GM18526 (cell line): ENCODE data around the gene DPP6.

ENCODE experiments used
- POLR2A ChIP-seq: IDR thresholded peaks from 3 replicates; pipeline ENCODE4 v1.6.1; 2011; ENCODE audit not compliant: insufficient read length; ENCODE audit errors: extremely low read depth

The DPP6 gene

GRCh38 chr7:154679379-154680053 lies 627.3 kb downstream of the DPP6 start:
- TF ChIP-seq POLR2A, result no peak

GRCh38 chr7:154680894-154681659 lies 628.9 kb downstream of the DPP6 start:
- TF ChIP-seq POLR2A, result no peak

DNA sequence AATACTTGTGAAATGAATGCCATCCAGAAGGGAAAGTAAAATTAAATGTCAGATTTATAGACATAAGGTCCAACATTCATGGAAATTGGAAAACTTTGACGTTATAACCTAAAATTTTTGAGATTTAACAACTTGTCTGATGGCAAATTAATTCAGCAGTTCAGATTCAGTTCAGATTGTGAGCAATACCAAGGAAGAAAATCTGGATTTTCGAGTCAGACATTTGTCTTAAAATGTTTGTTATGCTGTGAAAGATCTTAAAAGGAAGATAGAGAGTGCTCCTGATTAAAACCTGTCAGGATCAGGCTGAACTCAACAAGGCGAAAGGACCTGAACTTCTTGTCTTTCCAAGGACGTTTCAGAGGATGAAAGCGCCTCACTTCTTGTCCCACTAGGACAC lies 629.8 kb downstream of the DPP6 start:
- TF ChIP-seq POLR2A, result no peak

GRCh38 chr7:154684666-154685563 lies 632.7 kb downstream of the DPP6 start:
- TF ChIP-seq POLR2A, result no peak

- no peak for TF ChIP-seq POLR2A
Measured at GRCh38 chr7:154685564-154685901, 633.3 kb downstream of the DPP6 start.

DNA sequence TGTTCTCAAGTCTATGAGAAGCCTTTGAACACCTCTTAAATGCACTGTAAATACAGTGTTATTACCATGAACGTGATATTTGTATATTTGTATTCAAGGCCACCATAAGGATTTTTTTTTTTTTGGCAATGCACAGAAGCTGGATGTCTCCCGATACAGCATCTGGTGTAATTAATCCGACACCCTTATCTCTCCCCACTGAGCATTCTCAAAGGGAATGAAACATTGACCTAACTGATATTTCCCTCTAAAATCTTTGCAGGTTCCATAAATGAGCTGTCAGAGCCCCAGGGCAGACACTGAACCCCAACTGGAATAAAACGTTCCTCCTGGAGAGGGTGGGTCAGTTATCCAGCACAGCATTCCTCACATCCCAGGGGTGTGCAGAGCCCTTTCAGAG lies 634.1 kb downstream of the DPP6 start:
- no peak for TF ChIP-seq POLR2A

DNA sequence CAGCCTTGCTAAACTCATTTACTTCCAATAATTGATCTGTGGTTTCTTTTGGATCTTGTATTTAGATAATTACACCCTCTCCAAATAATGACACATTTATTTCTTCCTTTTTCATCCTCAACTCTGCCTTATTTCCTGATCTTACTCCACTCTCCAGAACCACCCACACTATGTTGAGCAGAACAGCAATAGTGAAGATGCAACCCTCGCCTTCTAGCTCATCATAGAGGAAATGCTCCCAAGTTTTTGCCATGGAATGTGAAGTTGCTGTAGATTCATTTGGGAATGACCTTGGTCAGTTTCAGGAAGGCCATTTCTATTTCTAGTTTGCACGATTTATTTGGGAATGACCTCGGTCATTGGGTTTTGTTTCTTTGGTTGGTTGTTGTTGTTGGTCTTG lies 636.8 kb downstream of the DPP6 start:
- no peak for TF ChIP-seq POLR2A

DNA sequence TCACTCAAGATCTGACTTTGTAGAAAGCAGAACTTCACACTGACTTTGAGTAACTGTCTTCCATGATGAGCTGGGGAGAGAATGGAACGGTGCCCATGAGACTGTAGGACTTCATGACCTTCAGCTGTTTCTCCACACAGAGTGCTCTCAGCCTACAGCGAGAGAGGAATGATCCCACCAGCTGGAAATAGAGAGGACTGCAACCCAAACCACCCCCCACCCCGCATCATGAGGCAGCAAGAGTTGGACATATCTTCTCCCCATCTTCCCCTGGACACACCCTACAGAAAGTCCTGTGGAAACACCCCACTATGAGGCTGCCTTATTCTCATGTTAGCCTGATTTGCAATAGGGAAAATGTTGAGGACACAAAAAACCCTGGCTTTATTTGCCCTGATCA lies 638.2 kb downstream of the DPP6 start:
- TF ChIP-seq POLR2A, result no peak

- TF ChIP-seq POLR2A, result no peak
Measured at GRCh38 chr7:154693661-154694060, 641.5 kb downstream of the DPP6 start.

GRCh38 chr7:154695836-154696235 lies 643.6 kb downstream of the DPP6 start:
- no peak for TF ChIP-seq POLR2A

- TF ChIP-seq POLR2A, result no peak
Measured at GRCh38 chr7:154696556-154696955, 644.4 kb downstream of the DPP6 start.

GRCh38 chr7:154698726-154699291 lies 646.6 kb downstream of the DPP6 start:
- TF ChIP-seq POLR2A, result no peak

- TF ChIP-seq POLR2A, result no peak
Measured at GRCh38 chr7:154699417-154699816, 647.2 kb downstream of the DPP6 start.

- TF ChIP-seq POLR2A, result no peak
Measured at GRCh38 chr7:154709840-154710520, 657.8 kb downstream of the DPP6 start.

DNA sequence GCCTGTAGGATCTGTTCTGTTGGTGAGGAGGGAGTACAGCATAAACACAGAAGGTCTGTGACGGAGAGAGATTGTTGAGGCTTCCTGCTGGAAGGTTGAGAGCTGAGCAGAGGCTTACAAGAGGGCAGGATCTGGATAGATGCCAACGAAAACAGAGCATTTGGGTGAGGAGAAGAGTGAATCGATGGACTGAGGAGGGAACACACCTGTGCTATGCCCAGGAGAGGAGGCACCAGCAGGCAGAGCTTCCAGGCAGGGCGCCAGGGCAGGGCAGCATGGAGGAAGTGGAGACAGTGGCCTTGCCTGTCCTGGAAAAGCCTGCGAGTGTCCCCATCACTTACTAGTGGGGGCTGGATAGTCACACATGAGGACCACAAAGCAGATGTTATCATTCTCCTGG lies 667.8 kb downstream of the DPP6 start:
- no peak for TF ChIP-seq POLR2A
